HG03457 (cell line): ENCODE measurements around the gene MUC21.
"Not testable (repeated sequence)": the region's sequence is repeated elsewhere in the genome, so short reads cannot be mapped to it uniquely, and the experiment has no call there.

Source experiments
- ATAC-seq: cut with Tn5 transposase; IDR thresholded peaks from one replicate; pipeline ENCODE4 v1.9.1; 2021; ENCODE audit warnings: moderate number of reproducible peaks; ENCODE audit not compliant: unreplicated experiment

The MUC21 gene

GRCh38 chr6:31005249-31006020 lies 21.9 kb downstream of the MUC21 start:
- no peak for ATAC-seq

- no peak for ATAC-seq
These were observed 24.2 kb downstream of the MUC21 start for GRCh38 chr6:31007694-31008093.

- ATAC-seq = no peak
These were observed 24.6 kb downstream of the MUC21 start for GRCh38 chr6:31008165-31008564.

- no peak for ATAC-seq
These were observed 26.2 kb downstream of the MUC21 start for GRCh38 chr6:31009731-31010130.

- no peak for ATAC-seq
These were observed 27.0 kb downstream of the MUC21 start, which contains the start of gene MUC22 for GRCh38 chr6:31010393-31011060. Gene MUC22, plus strand, starts transcription at chr6:31010474. Its CDS starts 233 bp downstream, at chr6:31010707.

GRCh38 chr6:31011153-31011552 lies 27.6 kb downstream of the MUC21 start:
- no peak for ATAC-seq

- no peak for ATAC-seq
These were observed 33.3 kb downstream of the MUC21 start for GRCh38 chr6:31016659-31017299.

- ATAC-seq = not testable (repeated sequence)
These were observed 33.9 kb downstream of the MUC21 start for GRCh38 chr6:31017436-31017835.

- ATAC-seq = no peak
These were observed 36.5 kb downstream of the MUC21 start for GRCh38 chr6:31020057-31020456.

- not testable (repeated sequence) for ATAC-seq
These were observed 37.2 kb downstream of the MUC21 start for GRCh38 chr6:31020631-31021255.

GRCh38 chr6:31021705-31022531 lies 38.4 kb downstream of the MUC21 start:
- not testable (repeated sequence) for ATAC-seq

GRCh38 chr6:31025595-31025994 lies 42.1 kb downstream of the MUC21 start:
- ATAC-seq = no peak

GRCh38 chr6:31031095-31031494 lies 47.6 kb downstream of the MUC21 start:
- ATAC-seq = no peak

GRCh38 chr6:31033075-31033474 lies 49.6 kb downstream of the MUC21 start:
- no peak for ATAC-seq

GRCh38 chr6:31035862-31036497 lies 52.5 kb downstream of the MUC21 start:
- ATAC-seq = no peak

- ATAC-seq = no peak
These were observed 53.7 kb downstream of the MUC21 start for GRCh38 chr6:31037169-31037568.

GRCh38 chr6:31037682-31038081 lies 54.2 kb downstream of the MUC21 start:
- no peak for ATAC-seq

- no peak for ATAC-seq
These were observed 55.0 kb downstream of the MUC21 start for GRCh38 chr6:31038559-31038958.
